GM20000 (cell line): ENCODE measurements around the gene PCBP4.

ENCODE experiments used
- DNase-seq: peaks from one replicate; pipeline ENCODE4 v3.0.0; 2012; ENCODE audit warnings: low spot score
- TF ChIP-seq, protein P1 (sequence below): IDR thresholded peaks from 2 replicates; pipeline ENCODE4 v1.5.1; 2012; ENCODE audit warnings: mild to moderate bottlenecking, control low read depth; ENCODE audit errors: extremely low read depth, missing control alignments

PCBP4 gene

DNA sequence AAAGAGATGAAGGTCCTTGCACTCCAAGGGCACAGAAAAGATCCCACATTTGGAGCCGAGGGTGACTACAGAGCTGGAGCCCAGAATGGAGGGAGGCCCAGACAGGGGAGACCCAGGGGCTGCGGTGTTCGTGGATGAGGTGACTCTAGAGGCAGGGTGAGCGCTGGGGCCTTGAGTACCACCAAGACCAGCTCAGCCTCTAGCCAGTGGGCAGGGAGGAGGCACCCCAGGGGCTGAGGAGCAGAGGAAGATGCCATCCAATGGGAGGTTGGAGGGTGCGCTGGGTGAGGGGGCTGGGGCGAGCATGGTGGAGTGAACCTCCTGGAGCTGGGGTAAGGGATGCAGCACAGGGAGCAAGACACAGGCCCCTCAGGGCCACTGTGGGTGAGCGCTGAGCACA is 38.8 kb downstream of the PCBP4 start:
- DNase-seq: no peak
- TF ChIP-seq, protein P1, sequence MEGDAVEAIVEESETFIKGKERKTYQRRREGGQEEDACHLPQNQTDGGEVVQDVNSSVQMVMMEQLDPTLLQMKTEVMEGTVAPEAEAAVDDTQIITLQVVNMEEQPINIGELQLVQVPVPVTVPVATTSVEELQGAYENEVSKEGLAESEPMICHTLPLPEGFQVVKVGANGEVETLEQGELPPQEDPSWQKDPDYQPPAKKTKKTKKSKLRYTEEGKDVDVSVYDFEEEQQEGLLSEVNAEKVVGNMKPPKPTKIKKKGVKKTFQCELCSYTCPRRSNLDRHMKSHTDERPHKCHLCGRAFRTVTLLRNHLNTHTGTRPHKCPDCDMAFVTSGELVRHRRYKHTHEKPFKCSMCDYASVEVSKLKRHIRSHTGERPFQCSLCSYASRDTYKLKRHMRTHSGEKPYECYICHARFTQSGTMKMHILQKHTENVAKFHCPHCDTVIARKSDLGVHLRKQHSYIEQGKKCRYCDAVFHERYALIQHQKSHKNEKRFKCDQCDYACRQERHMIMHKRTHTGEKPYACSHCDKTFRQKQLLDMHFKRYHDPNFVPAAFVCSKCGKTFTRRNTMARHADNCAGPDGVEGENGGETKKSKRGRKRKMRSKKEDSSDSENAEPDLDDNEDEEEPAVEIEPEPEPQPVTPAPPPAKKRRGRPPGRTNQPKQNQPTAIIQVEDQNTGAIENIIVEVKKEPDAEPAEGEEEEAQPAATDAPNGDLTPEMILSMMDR: no peak

DNA sequence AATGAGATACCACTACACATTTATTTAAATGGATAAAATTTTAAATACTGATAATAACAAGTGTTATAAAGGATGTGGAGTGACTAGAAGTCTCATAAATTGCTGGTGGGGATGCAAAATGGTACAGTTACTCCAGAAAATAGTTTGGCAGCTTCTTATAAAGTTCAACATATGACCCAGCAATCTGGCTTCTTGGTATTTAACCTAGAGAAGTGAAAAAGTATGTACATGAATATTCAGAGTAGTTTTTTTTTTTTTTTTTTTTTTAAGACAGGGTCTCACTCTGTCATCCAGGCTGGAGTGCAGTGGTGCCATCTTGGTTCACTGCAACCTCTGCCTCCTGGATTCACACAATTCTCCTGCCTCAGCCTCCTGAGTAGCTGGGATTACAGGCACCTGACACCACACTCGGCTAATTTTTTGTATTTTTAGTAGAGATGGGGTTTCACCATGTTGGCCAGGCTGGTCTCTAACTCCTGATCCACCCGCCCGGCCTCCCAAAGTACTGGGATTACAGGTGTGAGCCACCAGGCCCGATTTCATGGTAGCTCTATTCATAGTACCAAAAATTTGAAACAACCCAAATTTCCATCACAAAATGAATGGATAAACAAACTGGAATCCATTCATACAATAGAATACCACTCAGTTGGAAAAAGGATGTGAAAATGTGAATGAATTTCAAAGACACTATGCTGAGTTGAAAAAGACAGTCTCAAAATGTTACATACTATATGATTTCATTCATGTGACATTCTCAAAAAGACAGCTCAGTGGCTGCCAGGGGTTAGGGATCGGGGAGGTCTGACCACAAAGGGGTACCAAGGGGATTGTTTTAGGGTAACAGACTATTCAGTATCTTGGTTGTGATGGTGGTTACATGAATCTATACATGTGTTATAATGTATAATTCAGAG is 39.9 kb downstream of the PCBP4 start:
- no peak for DNase-seq
- TF ChIP-seq, protein P1: no peak

DNA sequence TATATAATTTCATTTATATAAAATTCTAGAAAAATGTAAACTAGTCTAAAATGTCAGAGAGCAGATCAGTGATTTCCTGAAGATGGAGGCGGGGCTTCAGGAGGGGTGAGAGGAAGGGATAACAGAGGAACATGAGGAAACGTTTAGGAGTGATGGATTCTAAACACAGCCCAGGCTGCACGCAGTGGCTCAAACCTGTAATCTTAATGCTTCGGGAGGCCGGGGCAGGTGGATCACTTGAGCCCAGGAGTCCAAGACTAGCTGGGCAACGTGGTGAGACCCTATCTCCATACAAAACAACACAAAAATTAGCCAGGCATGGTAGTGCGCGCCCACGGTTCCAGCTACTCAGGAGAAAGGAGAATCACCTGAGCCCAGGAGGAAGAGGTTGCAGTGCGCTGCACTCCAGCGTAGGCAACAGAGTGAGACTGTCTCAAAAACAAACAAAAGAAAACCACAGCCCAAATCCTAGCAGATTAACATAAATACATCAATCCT is 46.1 kb downstream of the PCBP4 start:
- DNase-seq: no peak
- TF ChIP-seq, protein P1: no peak

DNA sequence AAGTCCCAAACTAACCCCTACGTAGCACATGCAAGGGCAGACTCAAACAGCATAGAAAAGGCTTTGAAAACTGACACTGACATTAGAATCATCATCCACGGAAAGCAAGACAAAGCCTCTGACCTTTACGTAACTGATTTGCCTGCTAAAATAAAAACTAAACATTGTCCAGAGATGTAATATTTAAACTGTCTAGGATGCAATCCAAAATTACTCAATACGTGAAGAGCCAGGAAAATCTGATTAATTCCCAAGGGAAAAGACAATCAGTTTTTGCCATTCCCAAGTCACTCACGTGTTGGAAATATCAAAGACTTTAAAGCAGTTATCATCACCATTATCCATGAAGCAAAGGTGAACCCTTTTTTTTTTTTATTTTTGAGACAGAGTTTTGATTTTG is 50.8 kb downstream of the PCBP4 start:
- TF ChIP-seq, protein P1: no peak
- no peak for DNase-seq

DNA sequence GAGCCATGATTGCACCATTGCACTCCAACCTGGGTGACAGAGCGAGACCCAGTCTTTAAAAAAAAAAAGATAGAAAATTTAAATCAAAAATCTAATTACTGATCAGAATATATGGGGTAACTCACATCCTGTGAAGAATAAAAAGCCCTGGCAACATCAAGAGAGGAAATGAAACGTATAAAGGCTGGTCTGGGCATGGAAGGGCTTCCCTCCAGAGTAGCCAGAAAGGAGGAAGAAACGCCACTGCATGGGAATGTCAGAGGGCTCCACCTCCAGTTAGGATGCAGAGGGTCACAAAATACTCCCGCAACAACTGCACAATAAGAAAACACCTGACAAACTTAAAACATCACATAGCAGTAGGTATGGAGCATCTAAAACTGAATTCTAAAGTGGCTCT is 59.2 kb downstream of the PCBP4 start:
- TF ChIP-seq, protein P1: no peak
- DNase-seq: no peak
